Suprapubic skin (tissue), 4 donors: Measurements from ENCODE around the gene HTR7. TPM values are rescaled to one million over a fixed set of nuclear protein-coding genes. Genes with fewer than 3 reads are reported as not detected.

Experiments
- DNase-seq, 2 donors: peaks; one replicate each; pipeline ENCODE4 v3.0.0-alpha.2; 2019; ENCODE audit warnings: low spot score in 2 of 2
- H3K27ac ChIP-seq: fragments of 200-600 bp; sonication (generic); one replicate; pipeline ENCODE4 v1.5.1; 2019
- H3K27me3 ChIP-seq: fragments of 200-600 bp; sonication (generic); one replicate; pipeline ENCODE4 v1.5.1; 2019
- H3K36me3 ChIP-seq: fragments of 200-600 bp; sonication (generic); one replicate; pipeline ENCODE4 v1.5.1; 2019
- H3K4me1 ChIP-seq: fragments of 200-600 bp; sonication (generic); one replicate; pipeline ENCODE4 v1.5.1; 2019
- H3K4me3 ChIP-seq: fragments of 200-600 bp; sonication (generic); one replicate; pipeline ENCODE4 v1.5.1; 2019; ENCODE audit warnings: mild to moderate bottlenecking
- H3K9me3 ChIP-seq: fragments of 200-600 bp; sonication (generic); one replicate; pipeline ENCODE4 v1.5.1; 2019
- CTCF ChIP-seq, 2 donors: fragments of 200-600 bp in 1 of 2; fragments of 450-650 bp in 1 of 2; sonication (generic) in 1 of 2; IDR thresholded peaks; one replicate each; pipeline ENCODE4 v1.5.1; 2016 to 2019; ENCODE audit warnings: antibody characterized with exemption in 2 of 2, mild to moderate bottlenecking in 1 of 2, moderate library complexity in 1 of 2
- EP300 ChIP-seq: sonication (generic); formaldehyde crosslinking; IDR thresholded peaks from one replicate; pipeline ENCODE4 v1.6.1; 2017; ENCODE audit warnings: antibody characterized with exemption
- POLR2A ChIP-seq, 2 donors: fragments of 450-650 bp; IDR thresholded peaks; one replicate each; pipeline ENCODE4 v1.6.1; 2017; ENCODE audit warnings: antibody characterized with exemption in 2 of 2, mild to moderate bottlenecking in 2 of 2, moderate library complexity in 2 of 2
- POLR2AphosphoS5 ChIP-seq, 3 donors: sonication (generic); formaldehyde crosslinking; IDR thresholded peaks; one replicate each; pipeline ENCODE4 v1.6.1; 2017; ENCODE audit warnings: antibody characterized with exemption in 3 of 3
- WGBS: methylation state at CpG from one replicate; pipeline ENCODE4 v1.1.5; 2018; 5-methylcytosine and 5-hydroxymethylcytosine counted together
- total RNA-seq, 4 donors: library from RNA; depleted of rRNA; stranded (reverse); fragments of >200 nt; gene quantifications; one replicate each; pipeline ENCODE4 v1.1.0, GENCODE V29; 2016

HTR7 gene
- total RNA-seq, 4 donors from 2014 or later: 0.23 to 0.59 (median 0.38) TPM

DNA sequence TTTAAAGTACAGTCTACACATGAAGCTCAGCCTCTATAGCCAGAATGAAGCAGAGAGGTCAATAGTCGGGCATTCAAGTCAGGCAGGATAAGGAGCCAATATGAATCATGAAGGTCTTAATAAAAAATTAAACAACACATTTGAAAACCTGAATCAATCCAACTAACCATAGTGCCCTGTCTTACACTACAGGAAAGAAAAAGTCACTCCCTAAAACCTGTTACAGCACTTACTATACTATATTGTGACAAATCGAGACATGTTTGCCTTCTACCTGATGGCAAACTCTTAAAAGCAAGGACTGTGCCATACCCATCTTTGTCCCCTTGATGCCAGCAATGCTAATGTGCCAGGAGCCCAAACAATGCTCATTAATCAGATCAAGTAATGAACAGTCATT, 117.6 kb downstream of the HTR7 start:
- Histone ChIP-seq H3K9me3 (no peaks in the 10 kb centered on the region), H3K27ac (no peak overlapping the region), H3K27me3 (no peaks in the 10 kb centered on the region), H3K36me3 (no peaks in the 10 kb centered on the region), H3K4me1 (no peaks in the 10 kb centered on the region), H3K4me3 (no peak overlapping the region)
- no peak for TF ChIP-seq POLR2A (IDR thresholded peaks at IDR 0.05)
- no peak for TF ChIP-seq EP300
- TF ChIP-seq CTCF (IDR thresholded peaks at IDR 0.05): no peak
- no peak for DNase-seq
- 43% methylated on average over 2 of the region's 2 CpGs for WGBS

GRCh38 chr10:90738885-90739284, 119.0 kb downstream of the HTR7 start:
- TF ChIP-seq CTCF (IDR thresholded peaks at IDR 0.05) (no peak), POLR2A (IDR thresholded peaks at IDR 0.05) (no peak), EP300 (no peak), POLR2AphosphoS5 (IDR thresholded peaks at IDR 0.05) (no peak)
- WGBS: 66% methylated on average over 2 of the region's 2 CpGs

GRCh38 chr10:90734415-90734814, 123.4 kb downstream of the HTR7 start:
- no peaks in the 10 kb centered on the region for H3K9me3 ChIP-seq
- H3K4me1 ChIP-seq: no peaks in the 10 kb centered on the region
- 63% methylated on average over 2 of the region's 2 CpGs for WGBS
- no peaks in the 10 kb centered on the region for H3K27me3 ChIP-seq
- no peaks in the 10 kb centered on the region for H3K36me3 ChIP-seq
- H3K4me3 ChIP-seq: no peak overlapping the region
- DNase-seq: no peak
- no peak overlapping the region for H3K27ac ChIP-seq
- no peak for TF ChIP-seq POLR2AphosphoS5 (IDR thresholded peaks at IDR 0.05)
- no peak for TF ChIP-seq CTCF (IDR thresholded peaks at IDR 0.05)
- no peak for TF ChIP-seq EP300
- no peak for TF ChIP-seq POLR2A (IDR thresholded peaks at IDR 0.05)

More at GRCh38 chr10:90738885-90739284, 119.0 kb downstream of the HTR7 start:
- H3K27ac ChIP-seq: no peak overlapping the region
- no peaks in the 10 kb centered on the region for H3K27me3 ChIP-seq
- no peaks in the 10 kb centered on the region for H3K9me3 ChIP-seq
- H3K36me3 ChIP-seq: no peaks in the 10 kb centered on the region
- H3K4me3 ChIP-seq: no peak overlapping the region
- DNase-seq: no peak
- no peaks in the 10 kb centered on the region for H3K4me1 ChIP-seq

DNA sequence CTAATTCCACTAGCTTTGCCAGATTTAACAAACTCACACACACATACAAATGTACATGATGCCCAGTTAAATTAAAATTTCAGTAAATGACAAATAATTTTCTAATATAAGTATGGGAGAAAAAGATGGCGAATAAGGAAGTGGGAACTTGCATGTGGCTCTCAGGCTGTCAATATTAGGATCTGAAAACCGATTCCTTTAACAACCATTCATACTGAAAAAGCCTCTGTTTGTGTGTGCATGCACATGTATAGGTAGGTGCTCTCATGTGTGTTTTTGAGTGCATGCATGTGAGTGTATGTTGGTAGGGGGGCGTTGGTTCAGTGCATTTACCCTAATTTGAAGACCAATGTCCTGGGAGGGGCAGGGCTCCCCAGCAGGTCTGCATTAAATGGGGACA, 125.3 kb downstream of the HTR7 start:
- WGBS: 63% methylated on average over 3 of the region's 3 CpGs
- Histone ChIP-seq H3K36me3 (no peaks in the 10 kb centered on the region), H3K9me3 (no peaks in the 10 kb centered on the region), H3K4me1 (no peaks in the 10 kb centered on the region), H3K27me3 (no peaks in the 10 kb centered on the region), H3K4me3 (no peak overlapping the region), H3K27ac (no peak overlapping the region)
- TF ChIP-seq CTCF (IDR thresholded peaks at IDR 0.05) (no peak), POLR2A (IDR thresholded peaks at IDR 0.05) (no peak), EP300 (no peak), POLR2AphosphoS5 (IDR thresholded peaks at IDR 0.05) (no peak)
- DNase-seq: no peak

GRCh38 chr10:90723416-90724068, 134.3 kb downstream of the HTR7 start:
- no peaks in the 10 kb centered on the region for H3K4me1 ChIP-seq
- TF ChIP-seq EP300: no peak
- no peak for TF ChIP-seq POLR2AphosphoS5 (IDR thresholded peaks at IDR 0.05)
- TF ChIP-seq POLR2A (IDR thresholded peaks at IDR 0.05): no peak
- TF ChIP-seq CTCF (IDR thresholded peaks at IDR 0.05): no peak
- WGBS: 56% methylated on average over 6 of the region's 6 CpGs
- no peak for DNase-seq
- H3K4me3 ChIP-seq: no peak overlapping the region
- H3K27me3 ChIP-seq: no peaks in the 10 kb centered on the region
- H3K9me3 ChIP-seq: no peaks in the 10 kb centered on the region
- H3K27ac ChIP-seq: no peak overlapping the region
- H3K36me3 ChIP-seq: no peaks in the 10 kb centered on the region
